Fibroblast of the conjunctiva (primary cell): ENCODE data around the gene PRKCI.
A peak's percentile ranks its signal among the peaks of the same experiment; 100 is the strongest.
"Not testable (repeated sequence)": the region's sequence is repeated elsewhere in the genome, so short reads cannot be mapped to it uniquely, and the experiment has no call there.

Experiments used
- DNase-seq: peaks from one replicate; pipeline ENCODE4 v3.0.0-alpha.2; 2010; ENCODE audit warnings: low read depth

PRKCI gene

DNA sequence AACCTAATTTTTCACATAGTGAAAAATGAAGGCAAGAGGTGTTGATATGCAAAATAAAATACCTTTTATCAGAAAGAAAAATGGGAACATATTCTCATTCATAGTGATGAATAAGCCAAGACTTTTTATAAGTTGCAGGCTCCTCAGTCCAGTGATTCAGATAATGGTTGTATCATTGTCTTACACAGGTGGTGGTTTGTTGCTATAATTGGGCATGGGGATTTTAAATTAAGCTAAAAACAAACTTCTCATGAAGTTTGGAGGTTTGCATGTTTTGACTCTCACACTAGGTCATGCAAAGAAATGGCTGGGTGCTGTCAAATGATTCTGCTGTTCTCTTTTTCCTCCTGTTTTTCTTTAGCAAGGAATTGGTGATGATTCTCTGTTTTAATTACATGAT lies 74.5 kb downstream of the PRKCI start:
- DNase-seq, result no peak

DNA sequence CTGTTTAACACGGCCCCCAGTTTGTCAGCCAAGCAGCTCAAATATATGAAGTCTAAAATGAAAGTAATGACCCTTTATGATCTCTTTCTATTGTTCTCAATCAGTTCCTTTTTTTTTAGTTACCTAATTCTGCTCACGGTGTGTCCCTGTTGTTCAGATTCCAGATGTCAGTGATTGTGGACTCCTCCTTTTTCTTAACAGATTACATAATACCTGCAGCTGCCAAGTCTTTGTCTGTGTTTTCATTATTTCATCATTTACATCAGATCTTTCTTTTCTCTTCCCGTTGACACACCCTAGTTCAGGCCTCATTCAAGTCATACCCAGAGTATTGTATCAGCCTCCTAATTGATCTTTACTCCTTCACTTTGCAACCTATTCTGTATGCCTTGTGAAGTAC lies 79.2 kb downstream of the PRKCI start:
- DNase-seq, result peak; percentile 63

- no peak for DNase-seq
Observed at GRCh38 chr3:170302008-170302407, 79.8 kb downstream of the PRKCI start.

DNA sequence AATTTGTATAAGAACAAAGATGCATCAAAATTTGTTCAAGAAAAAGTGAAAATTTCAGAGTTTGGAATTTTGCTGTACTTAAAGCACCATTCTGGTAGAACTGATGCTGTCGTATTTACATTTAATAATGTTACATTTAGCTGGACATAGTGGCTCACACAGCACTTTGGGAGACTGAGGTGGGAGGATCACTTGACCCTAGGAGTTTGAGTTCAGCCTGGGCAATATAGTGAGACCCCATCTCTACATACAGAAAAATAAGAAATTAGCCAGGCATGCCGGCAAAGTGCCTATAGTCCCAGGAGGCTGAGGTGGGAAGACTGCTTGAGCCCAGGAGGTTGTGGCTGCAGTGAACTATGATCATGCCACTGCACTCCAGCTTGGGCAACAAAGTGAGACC lies 83.8 kb downstream of the PRKCI start:
- DNase-seq, result no peak

- DNase-seq, result no peak
Observed at GRCh38 chr3:170307671-170308405, 85.6 kb downstream of the PRKCI start.

DNA sequence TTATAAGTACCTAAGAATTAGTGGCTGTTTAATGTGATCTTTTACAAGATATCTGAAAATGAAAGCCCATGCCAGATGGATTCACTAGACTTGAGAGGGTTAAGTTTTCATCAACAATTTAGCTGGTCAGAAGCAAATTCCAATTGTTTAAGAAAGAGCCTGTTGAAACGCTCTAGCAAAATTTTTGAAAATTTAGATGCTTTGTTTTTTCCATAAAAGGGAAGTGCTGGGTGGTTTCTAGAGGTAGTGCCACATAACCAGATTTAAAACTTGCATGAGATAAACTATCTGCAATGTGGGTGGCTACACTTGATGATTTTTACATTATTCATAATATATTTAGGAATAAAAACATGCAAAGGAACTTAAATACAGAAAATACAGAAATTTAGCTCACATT lies 86.8 kb downstream of the PRKCI start:
- no peak for DNase-seq

DNA sequence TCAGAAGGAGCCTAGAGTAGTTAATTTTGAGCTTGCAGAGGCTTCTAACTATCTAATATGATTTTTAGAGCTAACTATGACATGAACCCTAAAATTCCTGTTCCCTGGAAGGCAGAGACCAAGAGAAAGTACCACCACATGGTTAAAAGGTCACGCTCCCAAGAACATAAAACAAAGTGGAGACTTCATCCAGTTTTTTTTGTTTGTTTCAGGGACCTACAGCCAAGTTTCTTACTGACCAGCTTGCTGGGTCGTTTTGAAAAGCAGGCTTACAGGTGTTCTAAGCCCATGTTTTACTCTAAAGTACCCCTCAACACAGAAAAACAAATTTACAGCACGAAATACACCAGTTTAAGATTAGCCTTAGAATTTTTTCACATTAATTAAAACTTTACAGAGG lies 95.7 kb downstream of the PRKCI start:
- no peak for DNase-seq

DNA sequence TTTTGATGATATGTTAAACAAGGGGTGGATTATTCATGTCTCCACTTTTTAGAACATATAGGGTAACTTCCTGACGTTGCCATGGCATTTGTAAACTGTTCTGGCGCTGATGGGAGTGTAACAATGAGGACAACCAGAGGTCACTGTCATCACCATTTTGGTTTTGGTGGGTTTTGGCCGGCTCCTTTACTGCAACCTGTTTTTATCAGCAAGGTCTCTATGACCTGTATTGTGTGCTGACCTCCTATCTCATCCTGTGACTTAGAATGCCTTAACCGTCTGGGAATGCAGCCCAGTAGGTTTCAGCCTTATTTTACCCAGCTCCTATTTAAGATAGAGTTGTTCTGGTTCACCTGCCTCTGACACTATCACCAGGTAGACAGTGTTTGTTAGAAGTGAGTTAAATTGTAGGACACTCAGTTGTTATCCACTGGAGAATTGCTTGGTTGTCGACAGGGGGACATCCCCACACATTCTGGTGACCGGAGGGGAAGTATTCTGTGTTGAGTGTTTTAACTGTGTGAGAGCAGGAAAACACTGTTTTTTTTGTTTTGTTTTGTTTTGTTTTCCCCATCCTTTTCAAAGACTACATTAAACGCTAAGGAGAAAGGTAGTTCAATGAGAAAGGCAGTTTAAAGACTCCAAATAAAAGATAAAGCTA lies 98.4 kb downstream of the PRKCI start:
- no peak for DNase-seq

GRCh38 chr3:170321321-170322034 lies 99.3 kb downstream of the PRKCI start:
- no peak for DNase-seq

- no peak for DNase-seq
Observed at GRCh38 chr3:170322566-170323269, 100.5 kb downstream of the PRKCI start.

DNA sequence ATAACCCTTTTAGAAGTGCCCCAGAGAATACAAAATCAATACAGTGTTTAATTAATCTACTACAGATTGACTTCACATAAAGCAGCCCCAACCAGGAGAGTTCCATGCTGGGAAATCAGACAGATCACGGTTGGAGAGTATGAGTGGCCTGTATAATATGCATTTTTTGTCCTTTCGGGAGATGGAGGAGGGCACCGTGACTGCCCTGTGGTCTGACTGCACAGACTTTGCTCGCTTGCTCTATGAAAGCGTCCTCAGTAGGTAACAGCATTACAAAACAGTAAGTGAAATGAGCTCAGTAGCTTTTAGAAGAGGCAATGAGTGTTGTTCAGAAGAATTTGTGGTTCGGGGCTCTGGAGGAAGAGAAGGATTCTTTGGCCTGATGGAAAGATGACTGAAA lies 101.1 kb downstream of the PRKCI start:
- DNase-seq, result no peak

- no peak for DNase-seq
Observed at GRCh38 chr3:170324962-170325361, 102.7 kb downstream of the PRKCI start.

DNA sequence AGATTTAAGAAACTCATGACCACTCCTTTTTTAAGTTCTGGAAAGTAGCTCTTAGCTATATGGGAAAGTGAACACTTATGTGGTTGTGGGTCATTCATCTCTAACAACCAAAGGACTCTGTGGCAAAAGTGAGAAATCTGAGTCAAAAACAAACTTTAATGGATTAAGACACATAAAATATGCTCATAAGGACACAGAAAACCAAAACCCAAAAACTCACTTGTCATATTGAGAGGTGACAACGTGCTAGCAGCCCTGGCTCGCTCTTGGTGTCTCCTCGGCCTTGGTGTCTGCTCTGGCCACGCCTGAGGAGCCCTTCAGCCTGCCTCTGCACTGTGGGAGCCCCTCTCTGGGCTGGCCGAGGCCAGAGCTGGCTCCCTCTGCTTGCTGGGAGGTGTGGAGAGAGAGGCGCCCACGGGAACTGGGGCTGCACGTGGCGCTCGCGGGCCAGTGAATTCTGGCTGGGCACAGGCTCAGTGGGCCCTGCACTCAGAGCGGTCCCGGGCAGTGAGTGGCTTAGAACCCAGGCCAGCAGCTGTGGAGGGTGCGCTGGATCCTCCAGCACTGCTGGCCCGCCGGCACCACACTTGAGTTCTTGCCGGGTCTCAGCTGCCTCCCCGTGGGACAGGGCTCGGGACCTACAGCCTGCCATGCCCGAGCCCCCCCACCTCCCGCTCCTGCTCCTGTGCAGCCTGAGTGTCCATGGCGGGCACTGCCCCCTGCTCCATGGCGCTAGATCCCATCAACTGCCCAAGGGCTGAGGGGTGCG lies 105.0 kb downstream of the PRKCI start:
- DNase-seq, result no peak

- not testable (repeated sequence) for DNase-seq
Observed at GRCh38 chr3:170327868-170328548, 105.8 kb downstream of the PRKCI start.

DNA sequence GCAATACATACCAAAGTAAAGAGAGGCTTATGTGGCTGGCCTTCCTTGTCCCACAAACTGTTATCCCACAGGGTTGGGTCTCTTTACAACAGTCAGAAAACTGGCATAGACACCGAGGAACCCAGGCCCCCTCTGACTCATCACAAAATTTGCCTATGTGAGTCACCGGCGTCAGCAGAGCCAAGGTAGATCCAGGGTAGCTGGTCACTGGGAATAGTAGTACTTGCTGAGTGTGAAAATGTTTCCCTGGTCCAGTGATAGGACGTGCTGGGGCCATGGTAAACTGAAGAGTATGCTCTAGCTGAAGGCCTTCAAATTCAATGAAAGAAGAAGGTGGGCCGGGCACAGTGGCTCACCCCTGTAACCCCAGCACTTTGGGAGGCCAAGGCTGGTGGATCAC lies 108.1 kb downstream of the PRKCI start:
- no peak for DNase-seq

DNA sequence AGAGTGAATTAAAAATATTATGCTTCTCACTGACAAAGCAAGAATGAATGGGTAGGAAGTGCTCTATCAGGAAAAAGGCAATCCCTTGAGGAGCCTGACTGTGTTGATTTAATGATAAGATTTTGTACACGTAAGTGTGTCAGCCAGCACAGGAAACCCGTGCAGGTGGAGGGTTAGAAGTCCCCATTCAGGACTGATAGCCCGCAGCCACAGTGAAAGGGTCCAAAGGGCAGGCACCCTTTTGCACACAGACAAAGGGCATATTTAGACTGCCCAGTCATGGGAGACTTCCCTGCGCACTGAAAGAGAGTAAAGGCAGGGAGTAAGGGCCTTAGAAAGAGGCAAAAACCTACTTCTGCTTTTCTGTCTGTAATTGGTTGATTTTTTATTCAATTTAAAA lies 108.9 kb downstream of the PRKCI start:
- DNase-seq, result no peak

- no peak for DNase-seq
Observed at GRCh38 chr3:170337420-170337819, 115.2 kb downstream of the PRKCI start.

DNA sequence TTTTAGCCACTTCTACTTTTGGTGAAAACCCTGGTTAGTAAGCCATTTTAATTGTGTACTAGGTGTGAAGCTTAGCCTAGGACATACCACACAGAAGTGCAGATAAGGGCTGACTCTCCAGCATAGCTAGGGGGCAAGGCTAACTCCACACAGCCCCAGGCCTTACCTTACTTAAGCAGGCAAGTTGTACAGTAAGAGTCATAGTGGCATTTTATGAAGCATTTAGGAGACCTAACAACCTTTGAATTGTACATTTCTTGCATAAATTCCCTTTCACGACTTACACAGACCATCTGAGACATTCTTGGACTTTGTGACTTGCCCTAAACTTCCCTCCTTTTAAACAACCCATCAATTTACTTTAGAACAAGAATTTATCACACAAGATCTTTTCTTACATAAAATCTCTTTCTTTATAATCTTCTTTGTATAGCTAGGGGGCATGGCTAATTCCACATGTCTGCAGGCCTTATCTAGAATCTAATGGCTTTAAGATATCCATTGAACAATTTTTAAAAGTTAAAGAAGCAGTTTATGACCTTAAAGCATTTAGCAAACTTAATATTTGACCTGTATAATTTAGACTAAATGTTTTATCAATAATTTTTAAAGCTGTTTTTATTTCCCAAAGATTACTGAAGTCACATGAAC lies 116.6 kb downstream of the PRKCI start:
- no peak for DNase-seq

GRCh38 chr3:170342273-170342672 lies 120.0 kb downstream of the PRKCI start:
- not testable (repeated sequence) for DNase-seq

GRCh38 chr3:170343859-170344258 lies 121.6 kb downstream of the PRKCI start:
- DNase-seq, result not testable (repeated sequence)

GRCh38 chr3:170344971-170345370 lies 122.7 kb downstream of the PRKCI start:
- no peak for DNase-seq
